GM19467 (cell line): ENCODE results near the gene NEB.
"Not testable (repeated sequence)": the region's sequence is repeated elsewhere in the genome, so short reads cannot be mapped to it uniquely, and the experiment has no call there.

Experiments
- ATAC-seq: cut with Tn5 transposase; IDR thresholded peaks from one replicate; pipeline ENCODE4 v1.9.1; 2021; ENCODE audit warnings: mild to moderate bottlenecking, moderate library complexity; ENCODE audit not compliant: unreplicated experiment

NEB gene

DNA sequence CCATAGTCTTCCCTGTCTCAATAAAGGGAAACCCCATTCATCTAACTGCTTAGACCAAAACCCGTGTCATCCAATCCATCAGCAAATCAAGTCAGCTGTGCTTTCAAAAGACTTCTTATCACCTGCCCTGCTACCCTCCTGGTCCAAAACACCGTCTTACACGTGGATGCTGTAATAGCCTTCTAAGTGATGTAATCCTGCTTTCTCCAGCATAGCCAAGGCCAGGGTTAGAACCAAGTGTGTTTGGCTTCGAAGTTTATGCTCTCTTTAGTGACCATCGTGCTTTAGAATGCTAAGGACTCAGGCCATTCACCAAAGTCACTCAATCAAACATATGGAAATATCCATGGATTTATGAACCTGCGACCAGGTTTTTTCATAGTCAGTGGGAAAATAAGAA lies 25.5 kb downstream of the NEB start:
- ATAC-seq = no peak

DNA sequence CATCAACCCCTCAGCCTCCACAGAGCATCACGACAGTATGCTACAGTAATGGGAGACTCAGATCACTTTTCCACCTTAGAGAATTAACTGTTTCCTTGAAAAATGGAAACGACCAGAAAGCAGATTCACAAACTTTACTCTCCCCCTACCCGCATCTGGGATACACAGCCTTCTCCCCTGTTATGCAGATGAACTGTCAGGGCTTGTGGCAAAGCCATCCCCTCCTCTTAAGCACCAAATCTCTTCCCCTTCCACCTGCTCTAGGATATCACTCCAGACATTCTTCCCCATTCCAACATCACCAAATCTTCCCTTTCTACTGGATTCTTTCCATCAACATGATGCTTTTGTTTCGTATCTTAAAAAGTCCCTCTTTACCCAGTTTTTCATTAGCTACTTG lies 26.4 kb downstream of the NEB start:
- ATAC-seq = no peak

- ATAC-seq = not testable (repeated sequence)
Observed at GRCh38 chr2:151704480-151704961, 29.8 kb downstream of the NEB start.

DNA sequence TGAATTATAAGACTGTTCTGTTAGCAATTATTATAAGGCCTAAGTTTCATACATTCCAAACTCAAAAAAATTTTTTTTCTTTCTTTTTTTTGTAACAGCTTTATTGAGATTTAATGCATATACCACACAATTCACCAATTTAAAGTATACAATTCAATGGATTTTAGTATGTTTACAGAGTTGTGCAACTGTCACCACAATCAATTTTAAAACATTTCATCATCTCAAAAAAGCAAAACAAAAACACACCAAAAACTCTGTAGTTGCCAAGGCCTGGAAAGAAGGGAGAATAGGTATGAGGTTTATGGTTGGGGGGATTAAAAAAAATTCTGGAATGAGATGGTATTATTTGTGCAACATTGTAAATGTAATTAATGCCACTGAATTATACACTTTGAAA lies 36.1 kb downstream of the NEB start:
- not testable (repeated sequence) for ATAC-seq

DNA sequence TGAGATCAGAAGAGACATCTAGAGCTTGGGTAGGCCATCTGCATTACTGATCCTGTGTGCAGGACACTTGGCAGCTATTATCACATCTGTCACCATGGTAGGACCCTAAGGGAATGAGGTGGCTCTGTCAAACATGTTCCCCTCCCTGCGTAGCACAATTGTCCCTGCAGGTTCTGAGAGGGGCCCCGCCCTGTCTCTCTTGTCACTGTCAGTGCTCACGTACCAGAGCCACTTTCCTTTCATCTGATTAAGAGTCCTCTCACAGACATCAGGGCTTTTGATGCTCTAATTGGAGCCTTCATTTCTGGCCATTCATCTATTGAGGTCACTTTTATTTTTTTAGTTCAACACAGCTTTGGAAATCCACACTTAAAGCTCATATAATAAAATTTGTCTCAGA lies 38.5 kb downstream of the NEB start:
- no peak for ATAC-seq

GRCh38 chr2:151691631-151692030 lies 42.6 kb downstream of the NEB start:
- ATAC-seq = no peak

- ATAC-seq = no peak
Observed at GRCh38 chr2:151688719-151689118, 45.6 kb downstream of the NEB start.

- ATAC-seq = no peak
Observed at GRCh38 chr2:151682459-151683003, 51.7 kb downstream of the NEB start.

GRCh38 chr2:151681051-151681450 lies 53.2 kb downstream of the NEB start:
- ATAC-seq = no peak

DNA sequence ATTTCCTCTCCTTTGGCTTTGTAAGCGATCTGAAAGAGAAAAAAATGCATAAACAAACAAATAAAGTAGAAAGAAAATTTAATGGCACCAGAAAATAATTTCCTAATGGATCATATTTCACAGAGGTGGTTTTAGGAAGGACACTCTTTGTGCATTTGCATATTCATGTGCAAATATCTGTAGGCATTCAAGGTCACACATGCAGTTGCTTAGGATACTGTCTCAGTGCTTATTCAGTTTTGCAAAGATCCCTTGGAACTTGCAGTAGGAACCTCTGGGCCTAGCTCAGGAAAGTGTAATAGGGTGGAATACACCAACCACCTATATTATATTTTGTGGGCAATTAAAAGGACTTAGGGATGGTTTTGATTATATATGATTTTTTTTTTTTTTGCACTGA lies 54.3 kb downstream of the NEB start:
- ATAC-seq = no peak

GRCh38 chr2:151678849-151679248 lies 55.4 kb downstream of the NEB start:
- no peak for ATAC-seq

DNA sequence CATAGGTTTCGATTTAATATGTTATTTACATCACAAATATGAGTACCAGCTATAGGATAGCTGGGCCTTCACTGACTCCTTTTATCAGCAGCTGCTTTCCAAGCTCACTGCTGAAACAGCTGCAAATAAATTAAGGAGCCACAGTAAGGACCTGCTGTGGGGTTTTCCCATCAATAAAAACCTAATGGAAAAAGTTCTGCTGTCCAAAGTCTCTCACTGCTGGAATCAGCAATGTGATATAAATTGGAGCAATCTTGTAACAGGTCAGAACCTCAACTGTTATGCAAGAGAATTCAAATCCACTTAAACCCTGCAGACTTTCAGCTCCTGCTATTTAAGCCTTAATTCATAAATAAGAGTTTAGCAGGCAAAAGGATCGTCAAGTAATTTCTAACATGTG lies 61.3 kb downstream of the NEB start:
- no peak for ATAC-seq

GRCh38 chr2:151672277-151672676 lies 62.0 kb downstream of the NEB start:
- ATAC-seq = no peak

DNA sequence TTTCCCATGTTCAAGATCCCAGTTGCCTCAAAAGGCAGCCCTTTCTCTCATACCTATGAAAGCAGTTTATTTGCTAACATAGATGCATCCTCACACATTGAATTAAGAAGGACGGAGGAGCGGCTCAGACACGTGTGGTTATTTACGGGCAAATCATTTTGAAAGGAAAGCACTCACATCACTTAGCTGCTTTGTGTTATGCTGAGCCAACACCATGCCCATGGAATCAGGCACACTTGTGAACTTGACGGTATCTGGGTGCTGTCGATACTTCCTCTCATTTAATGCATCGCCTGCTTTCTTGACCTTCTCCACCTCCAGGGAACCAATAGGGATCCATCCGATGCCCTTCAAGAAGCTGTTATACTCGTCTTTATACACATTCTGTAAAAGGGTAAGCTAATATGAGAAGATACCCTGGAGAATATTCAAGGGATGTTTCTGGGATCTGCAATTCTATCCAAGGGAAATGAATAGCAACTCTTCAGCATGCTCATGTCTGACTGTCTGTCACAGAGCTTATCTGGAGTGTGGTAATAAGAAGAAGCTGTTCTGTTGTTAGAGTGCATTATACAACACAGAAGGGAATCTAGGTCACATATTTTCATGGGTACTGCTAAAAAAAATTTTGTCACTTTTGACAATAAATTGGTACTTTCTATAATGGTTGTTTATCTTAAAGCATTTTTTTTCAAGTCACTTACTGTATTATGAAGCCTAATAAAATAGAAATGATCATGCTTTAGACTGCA lies 63.3 kb downstream of the NEB start:
- no peak for ATAC-seq

DNA sequence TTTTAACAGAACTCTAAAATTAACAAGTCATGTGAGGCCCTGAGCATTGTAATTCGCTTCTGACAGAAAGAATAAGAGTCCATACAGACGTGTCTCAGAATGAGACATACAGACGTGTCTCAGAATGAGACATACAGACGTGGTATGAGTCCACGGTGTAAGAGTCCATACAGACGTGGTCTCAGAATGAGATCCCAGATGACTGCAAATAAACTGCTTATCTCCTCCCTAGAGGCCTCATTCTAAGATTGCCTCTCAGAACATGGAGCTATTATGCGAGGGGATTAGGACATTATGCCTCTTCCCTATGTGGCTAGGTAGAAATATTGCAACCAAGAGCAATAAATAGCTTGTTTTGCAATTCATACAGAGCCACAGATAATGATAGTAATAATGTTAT lies 63.9 kb downstream of the NEB start:
- no peak for ATAC-seq

GRCh38 chr2:151669585-151670081 lies 64.6 kb downstream of the NEB start:
- ATAC-seq = no peak

DNA sequence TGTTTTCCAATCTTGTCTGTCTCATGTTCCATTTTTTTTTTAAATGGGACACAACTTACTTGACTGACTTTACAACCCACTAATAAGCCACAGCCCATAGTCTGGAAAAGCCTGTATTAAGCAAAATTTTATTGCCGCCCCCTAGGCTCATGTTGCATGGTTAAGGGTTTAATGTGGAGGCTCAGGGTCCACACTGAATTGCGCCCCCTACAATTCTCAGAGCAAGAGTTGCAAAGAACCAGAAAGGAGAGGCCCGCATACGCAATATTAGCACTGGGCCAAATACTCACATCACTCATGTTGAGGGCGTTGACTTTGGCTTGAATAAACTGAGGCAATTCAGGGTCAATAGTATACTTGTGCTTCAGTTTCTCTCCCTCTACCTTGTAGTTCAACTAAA lies 65.5 kb downstream of the NEB start:
- ATAC-seq = no peak

GRCh38 chr2:151665959-151666358 lies 68.3 kb downstream of the NEB start:
- no peak for ATAC-seq

DNA sequence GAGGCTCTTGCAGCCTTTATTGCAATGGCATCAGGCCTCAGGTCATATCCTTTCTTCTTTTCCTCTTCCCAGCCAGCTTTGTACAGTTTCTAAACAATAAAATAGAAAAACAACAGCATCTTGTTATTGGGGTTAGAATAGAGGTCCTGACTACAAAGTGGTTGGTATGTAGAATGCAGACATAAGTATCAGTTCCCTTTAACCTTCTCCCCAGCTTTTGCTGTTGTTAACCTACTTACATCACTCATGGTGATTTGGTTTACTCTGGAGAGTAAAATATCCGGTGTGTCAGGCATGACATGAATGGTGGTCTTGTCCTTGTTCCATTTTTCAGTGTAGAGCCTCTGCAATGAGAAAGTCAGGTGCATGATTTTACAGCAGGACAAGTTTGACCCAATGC lies 69.8 kb downstream of the NEB start:
- ATAC-seq = no peak

DNA sequence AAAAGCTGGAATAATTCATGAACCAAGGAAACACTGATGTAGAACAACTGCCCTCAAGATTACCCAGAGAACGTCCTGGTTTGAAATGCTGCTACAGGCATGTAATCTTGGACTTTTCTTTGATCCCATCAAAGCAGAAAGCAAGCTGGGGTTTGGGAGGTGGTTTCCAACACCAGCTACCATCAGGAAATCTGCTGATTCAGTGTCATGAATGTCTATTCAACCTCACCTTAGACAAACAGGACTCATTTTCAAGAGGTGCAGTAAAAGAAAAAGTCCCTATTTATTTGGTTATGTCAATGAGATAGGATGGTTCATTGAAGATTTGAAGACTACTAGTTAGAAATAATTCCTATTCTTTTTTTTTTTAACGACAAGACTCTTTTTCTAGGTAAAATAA lies 72.7 kb downstream of the NEB start:
- no peak for ATAC-seq

- ATAC-seq = no peak
Observed at GRCh38 chr2:151658081-151658480, 76.2 kb downstream of the NEB start.

DNA sequence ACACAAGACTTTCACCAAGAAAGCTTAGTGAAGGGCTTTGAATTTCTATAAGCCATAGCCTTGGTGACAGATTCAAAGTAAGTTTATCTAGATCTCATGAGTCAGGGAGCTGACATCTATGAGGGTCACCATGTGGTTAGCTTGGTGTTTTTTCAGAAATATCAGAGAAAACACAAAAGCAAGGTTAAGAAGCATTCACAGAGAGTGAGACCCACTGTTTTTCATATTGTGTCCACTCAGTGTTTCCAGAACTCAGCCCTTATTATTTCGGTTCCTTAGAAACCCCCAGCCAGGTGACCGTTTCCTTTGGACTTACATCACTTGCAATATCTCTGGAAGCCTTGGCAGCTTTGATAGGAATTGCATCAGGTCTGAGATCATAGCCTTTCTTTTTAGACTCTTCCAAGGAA lies 76.6 kb downstream of the NEB start:
- ATAC-seq = no peak
